HFFc6 (cell line): ENCODE results near the gene MSL3B.
A peak's percentile ranks its signal among the peaks of the same experiment; 100 is the strongest.

ENCODE experiments used
- DNase-seq: peaks from one replicate; pipeline ENCODE4 v3.0.0-alpha.2; 2018
- H3K27ac Mint-ChIP-seq: 2 replicates; pipeline ENCODE4 v1.8.0; 2020; ENCODE audit warnings: mild to moderate bottlenecking, mixed read lengths
- H3K27me3 Mint-ChIP-seq: 2 replicates; pipeline ENCODE4 v1.8.0; 2021; ENCODE audit warnings: mild to moderate bottlenecking, moderate library complexity, mixed read lengths; ENCODE audit not compliant: insufficient read depth
- H3K36me3 Mint-ChIP-seq: 2 replicates; pipeline ENCODE4 v1.8.0; 2021; ENCODE audit warnings: low read depth, mixed read lengths
- H3K4me1 Mint-ChIP-seq: 2 replicates; pipeline ENCODE4 v1.8.0; 2020; ENCODE audit warnings: low read depth, mixed read lengths
- H3K4me3 Mint-ChIP-seq: 2 replicates; pipeline ENCODE4 v1.8.0; 2020; ENCODE audit warnings: mild to moderate bottlenecking, moderate library complexity, mixed read lengths
- H3K9me3 Mint-ChIP-seq: 2 replicates; pipeline ENCODE4 v1.8.0; 2020; ENCODE audit warnings: mild to moderate bottlenecking, mixed read lengths
- CTCF ChIP-seq: fragments of 200-600 bp; sonication (generic); IDR thresholded peaks from 2 replicates; pipeline ENCODE4 v1.5.0; 2021; ENCODE audit warnings: antibody characterized with exemption, mild to moderate bottlenecking

The MSL3B gene

DNA sequence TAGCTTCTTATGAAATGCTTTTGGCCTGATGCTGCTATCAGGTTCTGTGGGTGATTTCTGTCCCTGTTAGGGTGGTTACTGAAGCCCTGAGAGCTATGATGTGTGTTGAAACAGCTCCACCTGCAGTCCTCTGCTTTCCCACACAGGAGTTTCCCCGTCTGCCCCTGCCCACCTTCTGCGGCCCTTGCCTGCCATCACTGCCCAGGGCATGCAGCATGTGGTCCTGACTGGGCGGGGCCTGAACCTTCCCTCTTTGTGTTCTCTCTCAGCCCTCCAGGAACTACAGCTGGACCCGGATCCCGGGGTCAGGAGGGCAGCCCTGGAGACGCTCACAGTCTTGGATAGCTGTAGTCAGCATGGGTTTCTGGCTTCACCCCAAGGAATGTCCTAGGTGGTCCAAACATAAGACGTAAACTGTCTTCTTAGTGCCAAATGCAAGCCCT, 35.3 kb downstream of the MSL3B start:
- Mint-ChIP-seq H3K27me3 (no peaks in the 10 kb centered on the region; the same call in 1 of the 2 replicates), H3K4me3 (no peak overlapping the region), H3K36me3 (peaks cover 12% of the 10 kb centered on the region), H3K9me3 (no peaks in the 10 kb centered on the region), H3K4me1 (peaks cover 1% of the 10 kb centered on the region; the same call in 1 of the 2 replicates), H3K27ac (no peak overlapping the region)
- DNase-seq, result peak; percentile 11
- peak; percentile 43; the same call in 1 of the 2 replicates for TF ChIP-seq CTCF

DNA sequence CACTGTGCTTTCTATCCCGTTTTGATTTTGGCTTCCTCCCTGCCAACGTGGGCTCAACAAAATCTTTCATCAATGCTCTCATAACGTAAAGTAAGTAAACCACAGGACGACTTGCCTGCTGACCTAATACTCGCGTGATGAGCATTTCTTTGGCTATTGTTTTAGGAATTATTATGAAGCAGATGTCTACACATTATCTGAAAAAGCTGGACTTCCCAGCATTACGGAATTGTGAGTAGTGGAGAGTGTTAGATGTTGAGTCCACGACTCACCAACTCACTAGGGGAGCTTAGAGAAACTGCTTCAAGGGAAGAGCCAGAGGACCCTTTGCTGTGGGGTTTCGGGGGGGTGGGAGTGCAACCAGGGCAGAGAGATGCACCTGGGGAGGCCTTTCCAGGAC, 35.8 kb downstream of the MSL3B start:
- Mint-ChIP-seq H3K27me3 (no peaks in the 10 kb centered on the region; the same call in 1 of the 2 replicates), H3K27ac (no peak overlapping the region), H3K9me3 (no peaks in the 10 kb centered on the region), H3K4me3 (no peak overlapping the region), H3K4me1 (no peaks in the 10 kb centered on the region; the same call in 1 of the 2 replicates), H3K36me3 (peaks cover 11% of the 10 kb centered on the region)
- DNase-seq, result no peak
- TF ChIP-seq CTCF, result no peak

DNA sequence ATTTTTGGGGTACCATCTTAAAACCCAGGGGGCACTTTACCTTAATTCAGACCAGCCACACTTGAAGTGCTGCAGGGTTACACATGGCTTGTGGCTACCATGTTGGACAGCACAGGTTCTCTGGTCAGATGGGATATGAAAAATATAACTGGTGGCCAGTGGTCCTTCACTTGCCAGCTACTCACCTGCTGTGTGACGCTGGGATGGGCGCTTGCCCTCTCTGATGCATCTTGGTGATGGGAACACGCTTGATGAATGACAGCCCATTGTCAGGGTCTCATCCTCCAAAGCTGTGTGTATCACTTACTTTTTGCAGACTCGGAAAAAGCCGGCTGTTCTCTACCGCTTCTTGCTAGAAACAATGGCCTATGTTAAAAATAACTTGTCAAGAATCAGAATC, 36.3 kb downstream of the MSL3B start:
- Mint-ChIP-seq H3K4me3 (no peak overlapping the region), H3K27ac (no peak overlapping the region)

GRCh38 chr2:233831011-233831721, 37.0 kb downstream of the MSL3B start:
- no peak for DNase-seq
- peaks cover 6% of the 10 kb centered on the region; the same call in 1 of the 2 replicates for H3K36me3 Mint-ChIP-seq
- H3K9me3 Mint-ChIP-seq, result no peaks in the 10 kb centered on the region
- no peaks in the 10 kb centered on the region; the same call in 1 of the 2 replicates for H3K27me3 Mint-ChIP-seq
- no peak for TF ChIP-seq CTCF
- H3K4me1 Mint-ChIP-seq, result no peaks in the 10 kb centered on the region
- no peak overlapping the region for H3K27ac Mint-ChIP-seq
- H3K4me3 Mint-ChIP-seq, result no peak overlapping the region

More for the DNA sequence above, 36.3 kb downstream of the MSL3B start:
- TF ChIP-seq CTCF, result no peak
- Mint-ChIP-seq H3K4me1 (no peaks in the 10 kb centered on the region), H3K9me3 (no peaks in the 10 kb centered on the region), H3K36me3 (peaks cover 6% of the 10 kb centered on the region), H3K27me3 (no peaks in the 10 kb centered on the region; the same call in 1 of the 2 replicates)
- no peak for DNase-seq

DNA sequence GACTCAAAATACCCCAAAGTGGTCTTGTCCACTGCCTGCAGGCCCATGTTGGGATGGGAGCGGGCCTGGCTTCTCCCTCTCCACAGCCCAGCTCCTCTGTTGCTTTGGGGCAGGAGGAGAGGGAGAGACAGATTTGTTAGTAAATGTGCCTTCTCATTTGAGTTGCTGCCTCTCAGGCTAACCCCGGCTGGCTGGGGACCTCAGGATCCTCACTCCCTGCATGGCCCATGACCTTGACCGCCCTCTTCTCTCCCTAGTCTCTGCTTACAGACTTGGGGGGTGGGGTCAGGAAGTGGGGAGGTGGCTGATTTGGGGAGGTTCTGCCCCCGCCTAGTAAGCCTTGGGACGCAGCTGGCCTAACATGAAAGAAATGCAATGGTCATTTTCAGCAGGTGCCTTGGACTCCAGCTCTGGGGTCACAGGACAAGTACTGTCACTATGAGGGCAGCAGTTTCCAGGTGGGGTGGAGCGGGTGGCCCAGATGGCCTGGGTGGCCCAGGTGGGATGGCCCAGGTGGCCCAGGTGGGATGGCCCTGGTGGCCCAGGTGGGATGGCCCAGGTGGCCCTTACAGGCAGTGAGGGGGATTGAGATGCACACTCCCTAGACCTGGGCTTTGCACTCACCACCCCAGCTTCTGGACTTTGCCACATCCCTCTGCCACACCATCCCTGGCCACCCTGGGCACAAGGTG, 37.9 kb downstream of the MSL3B start:
- peaks cover under 1% of the 10 kb centered on the region for H3K27me3 Mint-ChIP-seq
- no peaks in the 10 kb centered on the region for H3K9me3 Mint-ChIP-seq
- DNase-seq, result no peak
- no peak overlapping the region for H3K27ac Mint-ChIP-seq
- peaks cover 4% of the 10 kb centered on the region; the same call in 1 of the 2 replicates for H3K36me3 Mint-ChIP-seq
- TF ChIP-seq CTCF, result no peak
- no peak overlapping the region for H3K4me3 Mint-ChIP-seq
- no peaks in the 10 kb centered on the region for H3K4me1 Mint-ChIP-seq
